Endothelial cell of hepatic sinusoid (primary cell): ENCODE results near the gene MCTP1.

Source experiments
- in situ Hi-C: cut with HindIII; loops from 2 replicates; pipeline ENCODE4 v1.10.0; 2017; ENCODE audit warnings: low sequenced_read_pairs

The MCTP1 gene

DNA sequence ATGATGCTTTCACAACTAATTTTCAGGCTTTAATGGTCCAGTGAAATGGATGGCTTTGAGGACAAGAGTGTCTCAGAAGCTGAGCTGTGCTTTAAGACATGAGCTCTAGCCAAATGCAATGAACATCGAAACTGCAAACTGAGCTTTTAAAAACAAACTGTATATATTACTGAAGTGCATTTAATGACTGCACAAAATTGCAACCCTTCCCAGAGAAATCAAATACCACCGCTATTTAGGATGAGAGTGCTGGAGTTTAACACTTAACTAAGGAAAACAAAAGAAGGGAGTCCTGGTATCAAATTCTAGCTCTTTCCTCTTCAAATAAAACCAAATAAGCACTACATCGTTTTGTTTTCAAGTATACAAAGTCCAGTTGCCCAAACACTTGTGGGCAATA is 502.5 kb downstream of the MCTP1 start:
- in situ Hi-C loops: no loop called here

DNA sequence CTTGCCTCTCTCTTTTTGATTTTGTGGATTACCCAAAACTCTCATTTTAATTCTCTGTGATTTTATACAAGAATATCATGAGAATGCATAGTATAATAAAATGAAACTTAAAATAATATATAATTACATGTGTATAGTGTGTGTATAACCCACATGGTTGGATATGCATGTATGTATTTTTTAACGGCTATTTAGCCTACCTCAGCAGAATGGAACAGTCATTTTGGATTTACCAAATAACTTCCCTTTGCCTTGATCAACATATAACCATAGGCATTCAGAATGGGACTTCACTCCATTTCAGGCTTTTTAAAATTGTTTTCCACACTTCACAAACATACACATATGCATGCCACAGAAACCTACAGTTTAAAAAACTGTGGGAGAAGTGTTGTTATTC is 505.2 kb downstream of the MCTP1 start:
- in situ Hi-C loops: no loop called here

DNA sequence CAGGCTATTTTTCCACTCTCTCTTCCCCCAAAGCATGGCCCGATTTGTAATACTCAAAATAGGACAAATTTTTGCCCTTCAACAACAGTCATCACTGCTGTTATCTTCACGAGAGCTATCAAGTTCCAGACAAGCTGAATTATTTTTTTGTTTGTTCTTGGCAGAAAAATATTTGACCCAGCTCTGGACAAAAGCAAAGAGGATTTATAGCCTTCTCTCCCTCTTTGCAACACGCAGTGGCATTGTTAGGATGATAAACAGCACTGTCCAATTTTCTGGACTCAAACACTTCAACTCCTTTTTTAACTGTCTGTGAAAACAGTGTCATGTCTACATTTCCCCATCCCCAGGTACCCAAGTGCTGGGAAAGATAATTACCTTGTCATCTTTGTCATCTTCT is 506.2 kb downstream of the MCTP1 start:
- in situ Hi-C loops: no loop called here

DNA sequence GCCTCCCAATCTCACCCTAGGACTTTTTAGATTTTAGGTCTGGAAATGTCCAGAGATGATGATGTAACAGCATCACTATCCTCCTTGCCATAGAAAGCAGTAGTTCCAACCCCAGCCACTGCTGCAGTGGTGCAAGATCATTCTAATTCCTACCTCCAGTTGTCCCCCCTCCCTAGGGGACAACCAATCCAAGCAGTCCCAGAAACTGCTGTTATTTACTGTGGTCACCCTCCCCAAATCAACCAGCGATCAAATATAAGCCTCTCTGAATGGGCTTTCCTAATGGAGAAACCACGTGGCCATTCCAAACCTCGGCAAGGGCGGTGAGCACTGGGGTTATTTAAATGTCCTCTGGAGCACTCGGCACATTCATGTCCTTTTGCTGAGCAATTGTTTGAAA is 506.6 kb downstream of the MCTP1 start:
- in situ Hi-C loops: no loop called here

DNA sequence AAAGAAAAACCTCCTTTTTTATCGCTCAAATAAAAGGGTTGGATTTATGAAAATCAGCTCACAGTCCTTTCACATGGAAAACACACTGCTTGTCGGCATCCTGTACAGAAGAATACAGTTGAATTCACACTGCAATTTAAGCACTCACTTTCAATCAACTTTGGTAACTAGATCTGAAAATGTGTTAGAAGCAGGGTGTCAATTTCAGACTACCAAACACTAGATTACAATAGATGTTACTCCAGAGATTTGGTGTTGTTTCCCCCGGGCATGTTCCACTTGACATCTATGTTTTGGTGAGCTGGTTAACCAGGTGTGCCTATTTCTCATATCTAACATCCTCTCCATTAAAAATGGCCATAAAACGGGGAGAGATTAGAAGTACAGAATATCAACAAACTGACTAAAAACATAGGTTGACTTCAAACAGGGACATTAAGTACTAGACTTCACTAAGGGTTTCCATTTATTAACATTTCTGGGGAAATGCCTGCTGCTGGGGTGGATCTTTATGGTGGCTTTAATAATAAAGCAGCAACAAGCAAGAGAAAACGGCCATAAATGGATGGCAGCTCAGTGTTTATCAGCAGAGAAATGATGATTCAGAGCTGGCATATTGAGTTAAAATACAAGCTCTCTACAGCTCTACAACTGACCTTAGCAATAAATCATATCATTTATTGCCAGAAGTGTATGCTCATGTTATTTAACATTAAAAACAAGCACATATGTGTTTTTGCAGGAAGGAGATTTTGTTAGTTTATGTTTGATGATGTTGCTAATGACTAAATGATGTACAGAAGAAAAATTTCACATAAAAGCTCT is 507.6 kb downstream of the MCTP1 start:
- in situ Hi-C loops: no loop called here

DNA sequence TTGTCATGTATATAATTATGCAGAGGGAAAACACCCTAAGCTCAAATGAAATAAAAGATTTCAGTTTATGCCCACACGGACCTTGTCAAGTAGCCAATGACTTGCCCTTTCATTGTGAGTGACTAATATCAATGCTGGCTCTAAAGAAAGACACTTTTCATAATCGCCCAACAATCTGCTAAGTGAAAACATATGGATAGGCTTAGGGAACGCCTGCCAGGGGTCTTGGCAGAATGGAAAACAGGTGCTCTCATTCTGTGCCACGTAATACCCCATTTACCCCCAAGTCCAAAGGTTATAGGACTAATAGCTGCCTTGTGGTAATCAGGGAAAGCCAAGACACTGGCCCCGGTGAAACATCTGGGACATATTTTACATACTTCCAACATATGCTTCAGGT is 508.7 kb downstream of the MCTP1 start:
- in situ Hi-C loops: no loop called here

DNA sequence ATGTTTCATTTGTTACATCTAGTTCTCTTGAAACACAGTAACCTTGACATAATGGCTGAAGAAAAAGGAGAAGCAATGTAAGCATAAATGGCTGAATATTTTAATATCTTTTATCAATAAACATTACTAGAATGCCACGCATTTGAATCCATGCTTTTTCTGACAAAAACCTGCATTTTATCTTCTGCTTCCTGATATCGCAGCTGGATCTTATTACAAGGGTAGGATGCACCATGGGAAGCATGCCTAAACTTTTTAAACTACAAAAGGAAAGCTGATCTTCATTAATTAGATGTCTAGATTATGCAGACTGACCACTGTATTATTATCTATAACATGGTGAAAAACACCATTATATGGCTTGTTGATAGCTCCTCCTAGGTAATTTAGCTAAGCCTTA is 509.8 kb downstream of the MCTP1 start:
- in situ Hi-C loops: no loop called here

DNA sequence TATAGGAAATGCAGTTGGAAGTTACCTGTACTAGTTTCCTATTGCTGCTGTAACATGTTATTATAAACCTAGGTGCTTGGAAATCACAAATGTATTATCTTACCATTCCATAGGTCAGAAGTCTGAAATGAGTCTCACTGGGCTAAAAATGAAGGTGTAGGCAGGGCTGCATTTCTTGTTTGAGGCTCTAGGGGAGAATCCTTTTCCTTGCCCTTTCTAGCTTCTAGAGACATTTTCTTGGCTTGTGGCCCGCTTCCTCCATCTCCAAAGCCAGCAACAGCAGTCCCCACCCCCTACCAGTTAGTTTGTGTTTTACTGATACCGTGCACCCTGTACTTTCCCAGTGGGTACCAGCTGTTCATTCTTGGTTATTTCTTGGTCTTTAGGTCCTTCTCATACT is 513.2 kb downstream of the MCTP1 start:
- in situ Hi-C loops: no loop called here

DNA sequence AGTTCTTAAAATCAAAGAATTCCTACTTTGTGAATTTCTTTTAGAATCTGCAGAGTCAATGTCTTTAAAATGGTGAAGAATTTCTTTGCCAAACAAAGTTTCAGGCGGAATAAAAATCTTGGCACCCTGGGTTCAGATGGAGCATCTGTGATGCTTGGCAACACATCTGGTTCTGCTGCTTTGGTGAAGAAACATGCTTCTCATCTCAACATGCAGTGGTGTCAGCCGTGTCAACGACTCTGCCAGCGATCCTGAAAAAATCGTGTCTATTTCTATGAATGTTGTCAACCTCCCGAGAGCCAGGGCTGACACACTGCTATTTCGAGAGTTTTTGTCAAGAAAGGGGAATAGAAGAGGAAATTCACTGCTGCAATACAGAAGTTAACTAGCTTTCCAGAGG is 514.9 kb downstream of the MCTP1 start:
- in situ Hi-C loops: no loop called here

DNA sequence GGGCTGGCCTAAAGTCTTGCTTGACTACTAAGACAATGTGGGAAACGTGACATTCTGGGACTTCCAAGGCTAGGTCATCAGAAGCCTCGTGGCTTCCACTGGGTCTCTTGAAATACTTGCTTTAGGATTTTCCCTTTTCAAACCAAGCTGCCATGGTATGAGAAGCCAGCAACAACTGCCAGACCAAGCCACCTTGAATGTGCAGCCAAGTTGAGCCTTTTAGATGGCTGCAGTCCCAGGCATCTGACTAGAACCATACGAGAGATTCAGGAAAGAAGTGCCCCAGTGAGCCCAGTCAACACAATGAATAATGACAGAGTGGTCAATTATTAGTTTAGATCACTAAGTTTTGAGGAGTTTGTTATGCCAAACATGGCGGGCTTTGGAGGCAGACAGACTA is 523.1 kb downstream of the MCTP1 start:
- in situ Hi-C loops: no loop called here

DNA sequence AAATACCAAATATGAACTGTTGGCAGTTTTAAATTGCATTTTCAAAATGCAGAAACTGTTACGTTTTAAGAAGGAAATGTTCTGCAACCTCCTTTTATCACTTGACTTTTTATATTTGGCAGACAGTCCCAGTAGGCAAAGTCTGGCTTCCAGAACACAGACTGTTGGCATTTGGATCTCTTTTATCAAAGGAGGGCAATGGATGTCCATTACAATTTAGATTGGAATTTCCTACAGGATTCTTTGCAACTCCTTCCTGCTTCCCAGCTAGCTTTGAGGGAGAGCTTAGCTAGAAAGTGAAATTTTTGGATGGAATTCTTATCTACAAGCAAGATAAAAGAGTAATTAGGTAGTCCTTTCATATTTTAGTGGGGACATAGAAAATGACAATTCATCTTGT is 523.8 kb downstream of the MCTP1 start:
- in situ Hi-C loops: no loop called here

DNA sequence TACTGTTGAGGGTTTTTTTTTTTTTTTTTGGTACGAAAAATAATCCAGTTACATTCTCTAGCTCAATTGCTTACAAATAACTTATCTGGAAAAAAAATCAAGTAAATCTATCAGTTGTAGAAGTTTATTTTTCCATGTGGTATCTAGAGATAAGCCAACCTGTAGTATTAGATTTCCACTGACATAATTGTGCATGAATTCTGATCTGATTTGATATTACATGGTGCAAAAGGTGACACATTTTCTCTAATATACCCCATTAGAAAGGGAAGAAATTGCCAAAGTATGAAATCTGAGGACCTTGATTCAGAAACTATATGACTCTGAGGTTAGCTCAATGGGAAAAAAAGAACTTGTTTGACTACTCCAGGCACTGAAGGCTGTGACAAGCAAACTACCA is 524.9 kb downstream of the MCTP1 start:
- in situ Hi-C loops: no loop called here

DNA sequence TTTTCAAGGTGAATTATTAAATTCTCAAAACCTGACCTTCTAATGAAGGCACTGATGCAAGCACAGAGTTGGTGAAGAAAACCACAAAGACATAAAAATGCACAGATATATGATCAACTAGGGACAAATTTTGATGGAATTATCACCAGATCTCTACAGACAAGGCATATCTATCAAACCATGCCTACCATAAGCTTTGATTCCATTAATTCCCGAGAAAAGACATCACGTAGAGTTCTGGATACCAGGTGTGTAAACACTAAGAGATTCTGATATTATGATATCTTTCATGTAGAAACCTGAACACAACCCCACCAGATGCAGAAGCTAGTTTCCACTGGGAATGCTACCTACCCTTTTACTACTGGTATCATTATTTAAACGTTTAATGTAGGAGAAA is 525.9 kb downstream of the MCTP1 start:
- in situ Hi-C loops: no loop called here

DNA sequence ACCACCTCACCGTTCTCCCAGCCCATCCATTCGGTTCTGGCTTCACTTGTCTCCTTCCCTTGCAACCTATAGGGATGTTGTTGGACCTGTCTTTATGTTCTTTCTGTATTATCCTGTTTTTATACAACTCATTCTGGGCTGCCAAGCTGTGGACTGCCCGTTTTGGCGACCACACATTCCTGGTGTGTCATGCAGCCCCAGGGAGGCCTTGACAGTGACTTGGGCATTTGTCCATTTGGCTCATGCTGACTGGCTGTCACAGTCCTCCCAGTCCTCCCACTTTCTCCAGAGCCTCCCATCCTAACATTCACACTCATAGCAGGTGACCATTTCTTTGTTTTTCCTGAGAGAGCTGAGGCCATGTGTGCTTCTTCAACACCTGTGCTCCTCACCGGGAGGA is 530.1 kb downstream of the MCTP1 start:
- in situ Hi-C loops: no loop called here

DNA sequence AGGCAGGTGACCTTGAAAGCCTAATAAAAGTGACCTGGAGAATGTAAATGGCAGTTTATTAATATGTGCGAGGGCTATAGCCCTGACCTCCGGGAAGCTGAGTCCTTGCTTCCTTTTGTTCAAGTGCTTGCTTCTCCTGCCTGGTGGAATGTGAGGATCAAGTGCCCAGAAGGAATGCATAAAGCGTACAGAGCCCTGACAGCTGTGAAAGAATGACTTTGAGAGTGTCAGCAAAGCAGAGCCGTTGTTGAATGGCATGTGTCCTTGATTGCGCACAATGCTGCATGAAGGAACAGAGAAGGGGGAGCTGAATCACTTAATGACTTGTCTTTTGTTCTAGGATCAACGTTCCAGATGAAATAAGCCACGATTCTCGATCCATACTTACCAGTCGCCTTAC is 533.4 kb downstream of the MCTP1 start:
- in situ Hi-C loops: no loop called here

DNA sequence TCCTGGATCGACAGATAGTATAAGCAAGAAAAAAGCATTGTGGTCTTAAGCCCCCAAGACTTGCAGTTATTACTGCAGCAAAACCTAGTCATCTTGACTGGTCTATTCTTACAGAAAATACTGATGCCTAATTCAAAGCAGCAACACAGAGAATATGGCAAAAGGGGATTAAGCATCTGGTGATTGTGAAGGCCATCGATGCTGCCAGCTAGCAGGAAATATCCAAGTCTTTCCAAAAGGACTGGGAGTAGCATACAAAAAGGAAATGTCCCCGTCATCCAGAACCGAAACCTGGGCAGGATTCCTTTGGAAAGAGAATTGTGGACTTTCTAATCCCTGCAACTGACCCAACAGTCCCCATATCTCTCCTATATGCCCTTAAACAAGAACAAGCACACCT is 534.2 kb downstream of the MCTP1 start:
- in situ Hi-C loops: no loop called here

DNA sequence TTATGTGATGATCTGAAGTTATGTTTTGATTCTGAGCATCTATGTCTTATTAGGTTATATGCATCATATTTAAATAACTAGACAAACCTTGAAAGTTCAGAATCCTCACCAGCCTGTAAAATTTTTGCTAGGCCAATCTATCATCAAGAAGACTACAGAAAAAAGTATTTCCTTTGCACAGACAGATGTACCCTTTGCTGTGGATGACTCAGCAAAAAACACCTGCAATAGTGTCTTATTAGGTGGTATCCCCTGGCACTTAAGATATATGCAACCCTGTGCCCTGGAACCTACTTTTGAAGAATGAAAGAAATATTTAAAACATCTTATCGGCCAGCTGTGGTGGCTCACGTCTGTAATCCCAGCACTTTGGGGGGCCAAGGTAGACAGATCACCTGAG is 535.9 kb downstream of the MCTP1 start:
- in situ Hi-C loops: no loop called here

DNA sequence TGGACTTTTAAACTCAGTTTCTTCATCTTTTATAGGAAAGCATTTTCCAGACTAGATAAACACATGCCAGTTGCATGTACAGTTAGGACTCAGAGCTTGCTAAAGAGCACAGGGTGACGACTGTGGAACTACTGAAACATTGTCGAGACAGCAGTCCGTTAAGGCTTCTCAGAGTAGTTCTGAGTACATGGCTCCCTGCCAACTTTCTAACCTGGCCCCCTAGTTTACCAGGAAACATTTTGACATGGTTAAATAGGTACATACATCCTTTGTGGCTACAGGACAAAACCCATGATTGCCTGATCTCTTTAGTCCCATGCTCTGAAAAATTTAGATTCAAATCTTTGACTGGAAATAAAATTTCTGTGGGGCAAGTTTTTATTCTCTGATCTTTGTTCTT is 536.7 kb downstream of the MCTP1 start:
- in situ Hi-C loops: no loop called here

DNA sequence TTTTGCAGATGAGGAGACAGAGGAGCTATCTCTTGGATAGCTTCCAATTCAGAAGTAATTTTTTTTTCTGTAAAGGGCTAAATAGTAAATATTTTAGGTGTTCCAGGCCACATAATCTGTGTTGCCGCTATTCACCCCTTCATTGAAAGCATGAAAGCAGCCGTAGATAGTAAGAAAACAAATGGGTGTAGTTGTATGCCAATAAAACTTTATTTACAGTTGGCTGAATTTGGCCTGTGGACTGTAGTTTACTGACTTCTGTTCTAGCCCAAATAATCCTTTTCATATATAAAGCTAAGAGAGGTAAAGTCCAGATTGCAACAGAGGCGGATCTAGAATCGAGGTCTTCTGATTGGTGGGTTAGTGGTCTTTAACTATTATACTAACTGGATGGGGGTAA is 537.5 kb downstream of the MCTP1 start:
- in situ Hi-C loops: no loop called here

DNA sequence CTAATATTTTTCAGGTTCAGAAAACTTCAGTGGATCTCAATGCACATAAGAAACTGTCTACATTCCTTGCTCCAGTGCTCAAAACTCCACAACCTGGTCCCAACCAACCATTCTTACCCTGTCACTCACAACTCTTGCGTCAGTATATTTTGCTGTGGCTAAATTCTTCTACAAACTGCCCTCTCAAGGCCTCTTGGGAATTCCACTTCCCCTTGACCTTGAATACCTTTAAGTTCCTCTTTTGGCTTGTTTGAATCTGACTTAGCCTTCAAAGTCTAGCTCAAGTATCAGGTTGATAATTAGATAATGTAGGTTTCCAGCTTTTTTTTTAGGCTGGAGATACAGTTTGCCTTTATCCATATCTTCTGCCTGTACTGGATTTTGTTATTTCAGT is 538.2 kb downstream of the MCTP1 start:
- in situ Hi-C loops: no loop called here

DNA sequence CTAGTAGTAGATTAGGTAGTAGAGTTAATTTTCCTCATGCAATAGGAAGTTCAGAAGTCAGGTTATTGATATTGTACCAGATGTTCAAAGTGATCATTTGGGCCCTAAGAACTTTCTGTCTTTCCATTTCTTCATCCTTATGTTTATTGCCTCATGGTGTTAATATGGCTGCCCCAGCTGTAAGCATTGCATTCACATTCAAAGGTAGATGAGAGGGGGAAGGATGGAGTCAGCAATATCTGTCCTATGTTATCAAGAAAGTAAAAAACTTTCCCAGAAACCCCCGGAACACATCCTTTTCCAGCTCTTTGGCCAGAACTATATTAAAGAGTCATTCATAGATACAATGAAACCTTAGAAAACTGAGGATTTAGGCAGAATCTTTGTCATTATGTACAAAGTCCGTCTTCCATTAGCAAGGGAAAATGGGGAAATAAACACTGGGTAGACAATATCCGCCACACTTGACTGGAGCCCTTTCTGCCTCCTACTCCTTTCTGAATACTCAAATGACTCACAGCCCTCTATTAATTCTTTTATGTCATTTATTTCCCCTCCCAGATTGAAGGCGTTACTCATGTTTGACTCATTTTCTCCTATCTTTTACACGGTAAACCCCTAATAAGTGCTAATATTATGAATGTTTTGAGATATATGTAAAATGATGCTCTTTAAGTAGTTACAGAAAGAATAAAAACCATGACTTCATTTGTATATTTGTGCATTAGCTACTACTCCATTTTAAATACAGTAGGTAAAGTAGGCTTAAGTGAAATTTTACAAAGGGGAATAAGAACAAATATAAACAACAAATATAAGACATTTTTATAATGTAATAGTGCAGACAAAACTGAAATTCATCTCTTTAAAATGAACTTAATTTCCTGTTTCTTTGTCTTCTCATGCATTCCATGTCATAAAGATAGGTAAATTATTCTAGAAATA is 538.8 kb downstream of the MCTP1 start:
- in situ Hi-C loops: no loop called here

DNA sequence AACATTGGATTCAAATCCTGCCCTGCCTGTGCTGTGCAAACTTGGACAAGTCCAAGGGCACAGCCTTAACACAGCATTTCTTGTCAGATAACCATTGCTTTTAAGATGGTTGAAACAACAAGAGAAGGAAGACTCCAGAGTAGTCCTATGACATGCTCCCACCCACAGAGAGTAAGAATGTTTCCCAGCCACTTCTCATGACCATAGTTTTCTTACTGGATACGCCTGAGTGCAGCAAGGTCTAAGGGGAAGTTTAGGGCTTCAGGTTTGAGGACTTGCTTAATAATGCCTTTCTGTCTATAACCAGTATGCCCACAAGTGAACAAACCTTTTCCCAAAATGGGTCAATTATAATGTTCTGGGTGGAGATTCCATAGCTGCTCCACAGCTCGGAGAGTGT is 540.0 kb downstream of the MCTP1 start:
- in situ Hi-C loops: no loop called here
